NCI-H446 treated with DMSO at 0.1 percent for 48 hours (cell line): ENCODE measurements around the gene TACC2.

Experiments
- DNase-seq: peaks from one replicate; lab custom pipeline; 2025; lab: John Stamatoyannopoulos, UW

TACC2 gene

GRCh38 chr10:122147663-122148062, 158.7 kb downstream of the TACC2 start:
- DNase-seq: peak; percentile 70

- DNase-seq: no peak
Measured at GRCh38 chr10:122148876-122149560, 160.1 kb downstream of the TACC2 start.

- no peak for DNase-seq
Measured at GRCh38 chr10:122149561-122150505, 160.9 kb downstream of the TACC2 start.

- no peak for DNase-seq
Measured at GRCh38 chr10:122151121-122151694, 162.2 kb downstream of the TACC2 start.

- DNase-seq: peak; percentile 94
Measured at GRCh38 chr10:122152544-122152943, 163.6 kb downstream of the TACC2 start.

GRCh38 chr10:122154031-122154544, 165.1 kb downstream of the TACC2 start:
- DNase-seq: no peak

GRCh38 chr10:122154545-122155366, 165.8 kb downstream of the TACC2 start:
- no peak for DNase-seq

GRCh38 chr10:122157451-122157850, 168.5 kb downstream of the TACC2 start:
- no peak for DNase-seq

- DNase-seq: no peak
Measured at GRCh38 chr10:122158362-122158761, 169.4 kb downstream of the TACC2 start.

GRCh38 chr10:122159141-122159970, 170.4 kb downstream of the TACC2 start:
- no peak for DNase-seq

- DNase-seq: no peak
Measured at GRCh38 chr10:122161795-122162194, 172.8 kb downstream of the TACC2 start.

GRCh38 chr10:122162671-122163173, 173.8 kb downstream of the TACC2 start:
- no peak for DNase-seq

- no peak for DNase-seq
Measured at GRCh38 chr10:122163174-122164022, 174.4 kb downstream of the TACC2 start.

- no peak for DNase-seq
Measured at GRCh38 chr10:122164023-122164601, 175.1 kb downstream of the TACC2 start.

- DNase-seq: no peak
Measured at GRCh38 chr10:122164815-122165483, 176.0 kb downstream of the TACC2 start.

- no peak for DNase-seq
Measured at GRCh38 chr10:122165484-122166276, 176.7 kb downstream of the TACC2 start.

- no peak for DNase-seq
Measured at GRCh38 chr10:122168101-122168500, 179.1 kb downstream of the TACC2 start.
